ENCODE data around the gene SPRR2G. TPM values are rescaled to one million over a fixed set of nuclear protein-coding genes. Genes with fewer than 3 reads are reported as not detected.
"Not testable (repeated sequence)": the region's sequence is repeated elsewhere in the genome, so short reads cannot be mapped to it uniquely, and the experiment has no call there.

Gene SPRR2G
- not detected for total RNA-seq
- polyA plus RNA-seq: not detected
- long read RNA-seq, donor 1: 0 reads
- long read RNA-seq, donor 2: 0 reads
- long read RNA-seq, donor 3: 0 reads

DNA sequence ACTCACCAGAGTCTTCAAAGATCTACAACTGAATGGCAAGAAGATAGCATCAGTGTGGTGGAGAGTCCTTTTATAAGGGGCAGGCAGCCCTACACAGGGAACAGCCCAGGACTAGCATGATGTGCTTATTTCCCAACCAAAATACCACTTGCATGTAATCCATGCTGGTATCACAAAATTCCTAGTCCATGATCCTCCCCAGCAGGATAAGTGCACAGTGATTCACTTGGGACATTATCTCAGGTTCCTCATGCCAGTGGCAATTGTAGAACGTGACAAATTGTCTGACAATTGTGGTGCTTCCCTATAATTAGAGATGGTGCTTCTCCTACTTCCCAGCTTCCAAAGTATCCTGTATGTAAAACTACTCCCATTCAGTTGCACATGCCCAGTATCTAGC is at the start of gene SPRR2G:
Gene SPRR2G, minus strand, starts transcription at position 45 of the 400 bp plus-strand sequence. CDS start 780 bp downstream, outside the sequence.
- WGBS, 3 donors: 76 to 84% (median 76%) methylated on average over 1 of the region's 1 CpG
- Histone ChIP-seq H3K4me3 (no peak within 1 kb of the TSS), H3K27ac (no peak within 1 kb of the TSS), H3K27me3 (no peaks in the 10 kb centered on the region), H3K4me1 (ENCODE audit: insufficient read depth) (no peaks in the 10 kb centered on the region), H3K36me3 (no peaks in the 10 kb centered on the region), H3K9me3 (no peaks in the 10 kb centered on the region)
- DNase-seq: no peak
- TF ChIP-seq, protein P1, sequence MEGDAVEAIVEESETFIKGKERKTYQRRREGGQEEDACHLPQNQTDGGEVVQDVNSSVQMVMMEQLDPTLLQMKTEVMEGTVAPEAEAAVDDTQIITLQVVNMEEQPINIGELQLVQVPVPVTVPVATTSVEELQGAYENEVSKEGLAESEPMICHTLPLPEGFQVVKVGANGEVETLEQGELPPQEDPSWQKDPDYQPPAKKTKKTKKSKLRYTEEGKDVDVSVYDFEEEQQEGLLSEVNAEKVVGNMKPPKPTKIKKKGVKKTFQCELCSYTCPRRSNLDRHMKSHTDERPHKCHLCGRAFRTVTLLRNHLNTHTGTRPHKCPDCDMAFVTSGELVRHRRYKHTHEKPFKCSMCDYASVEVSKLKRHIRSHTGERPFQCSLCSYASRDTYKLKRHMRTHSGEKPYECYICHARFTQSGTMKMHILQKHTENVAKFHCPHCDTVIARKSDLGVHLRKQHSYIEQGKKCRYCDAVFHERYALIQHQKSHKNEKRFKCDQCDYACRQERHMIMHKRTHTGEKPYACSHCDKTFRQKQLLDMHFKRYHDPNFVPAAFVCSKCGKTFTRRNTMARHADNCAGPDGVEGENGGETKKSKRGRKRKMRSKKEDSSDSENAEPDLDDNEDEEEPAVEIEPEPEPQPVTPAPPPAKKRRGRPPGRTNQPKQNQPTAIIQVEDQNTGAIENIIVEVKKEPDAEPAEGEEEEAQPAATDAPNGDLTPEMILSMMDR (IDR thresholded peaks at IDR 0.05): no peak
- TF ChIP-seq EP300 (IDR thresholded peaks at IDR 0.05) (no peak), POLR2A (IDR thresholded peaks at IDR 0.05) (no peak)
- intact Hi-C loops (cut with DNase I): no loop called here

DNA sequence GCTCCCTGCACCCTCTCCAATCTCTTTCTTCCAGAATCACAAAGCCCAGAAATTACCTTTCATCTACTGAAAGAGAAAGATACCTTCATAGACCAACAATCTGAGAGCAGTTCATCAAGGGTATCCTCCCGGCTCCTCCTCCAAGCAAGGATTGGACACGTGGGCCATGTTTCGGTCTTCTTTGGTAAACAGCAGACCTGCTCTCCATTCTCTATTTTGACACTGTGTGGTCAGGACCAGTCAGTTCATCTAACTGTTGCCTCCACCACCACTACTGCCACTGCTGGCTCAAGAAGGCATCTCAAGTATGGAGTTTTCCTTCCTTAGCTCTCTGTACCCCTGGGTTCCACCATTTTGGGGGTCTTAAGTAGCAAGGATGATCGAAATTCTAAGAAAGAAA is 44.5 kb upstream of the SPRR2G start:
- no peaks in the 10 kb centered on the region for H3K36me3 ChIP-seq
- no peak for DNase-seq
- no peaks in the 10 kb centered on the region for H3K27me3 ChIP-seq
- H3K9me3 ChIP-seq: no peaks in the 10 kb centered on the region
- intact Hi-C loops (cut with DNase I): no loop called here
- TF ChIP-seq EP300 (IDR thresholded peaks at IDR 0.05): no peak
- TF ChIP-seq, protein P1 (IDR thresholded peaks at IDR 0.05): no peak
- TF ChIP-seq POLR2A (IDR thresholded peaks at IDR 0.05): no peak
- WGBS, 3 donors: 89 to 93% (median 90%) methylated on average over 4 of the region's 4 CpGs
- no peak overlapping the region for H3K4me3 ChIP-seq
- no peak overlapping the region for H3K27ac ChIP-seq
- H3K4me1 ChIP-seq (ENCODE audit: insufficient read depth): peaks cover 3% of the 10 kb centered on the region

DNA sequence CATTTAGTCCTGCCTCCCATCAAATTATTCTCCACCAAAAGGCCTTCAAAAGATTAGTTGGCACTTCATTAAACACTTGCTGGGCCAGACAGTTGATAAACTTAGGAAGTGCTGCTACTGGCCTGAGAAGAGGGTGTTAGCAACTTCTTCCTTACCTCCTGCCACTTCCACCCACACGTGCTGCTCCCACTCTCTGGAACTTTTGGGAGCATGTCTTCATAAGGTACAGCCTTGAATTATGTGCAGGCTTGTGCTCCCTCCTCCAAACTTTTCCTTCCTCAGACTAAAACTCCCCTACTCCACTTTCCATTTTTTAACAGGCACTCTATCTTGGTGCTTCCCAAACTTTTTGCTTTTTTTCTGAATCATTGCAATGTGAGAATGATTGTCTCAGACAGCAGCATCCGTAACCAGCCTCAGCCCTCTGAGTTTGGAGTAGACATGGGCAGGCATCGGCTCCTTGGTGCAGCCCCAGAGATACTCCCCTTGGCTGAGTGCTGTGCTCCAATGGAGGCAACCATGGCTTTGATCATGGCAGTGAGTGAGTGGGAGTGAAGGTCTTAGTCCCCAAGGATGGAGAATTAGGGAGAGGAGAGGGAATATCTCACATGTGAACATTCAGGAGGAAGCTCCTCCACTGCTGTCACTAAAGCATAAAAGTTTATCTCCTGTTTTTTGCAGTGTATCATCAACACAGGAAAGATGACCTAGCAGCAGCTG is 43.8 kb upstream of the SPRR2G start:
- Histone ChIP-seq H3K36me3 (no peaks in the 10 kb centered on the region), H3K27me3 (no peaks in the 10 kb centered on the region), H3K4me3 (no peak overlapping the region), H3K4me1 (ENCODE audit: insufficient read depth) (peaks cover 3% of the 10 kb centered on the region), H3K9me3 (no peaks in the 10 kb centered on the region), H3K27ac (no peak overlapping the region)
- 36 to 53% (median 53%) methylated on average over 3 of the region's 3 CpGs for WGBS, 3 donors
- TF ChIP-seq EP300 (IDR thresholded peaks at IDR 0.05): no peak
- intact Hi-C loops (cut with DNase I): no loop called here
- no peak for DNase-seq

DNA sequence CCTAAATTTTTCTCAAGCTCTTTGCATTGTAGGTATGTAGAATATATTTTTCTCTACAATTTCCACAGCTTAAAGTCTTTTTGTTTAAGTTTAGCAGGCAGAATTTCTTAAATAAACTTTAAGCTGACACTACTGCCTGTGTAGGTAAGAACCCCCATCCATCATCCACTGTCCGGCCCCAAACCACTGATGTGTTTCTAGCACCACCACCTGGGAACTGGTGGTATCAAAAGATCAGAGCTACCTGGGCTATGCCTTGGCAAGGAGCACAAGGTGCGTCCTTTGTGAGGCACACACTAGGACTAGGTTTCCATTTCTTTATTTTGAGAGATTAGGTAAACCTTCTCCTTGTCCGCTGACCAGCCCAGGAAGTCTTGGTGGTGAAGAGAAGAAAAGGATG is 42.0 kb upstream of the SPRR2G start:
- no peak for DNase-seq
- no peaks in the 10 kb centered on the region for H3K4me1 ChIP-seq (ENCODE audit: insufficient read depth)
- no peaks in the 10 kb centered on the region for H3K36me3 ChIP-seq
- no peak for TF ChIP-seq POLR2A (IDR thresholded peaks at IDR 0.05)
- no peak for TF ChIP-seq EP300 (IDR thresholded peaks at IDR 0.05)
- TF ChIP-seq, protein P1 (IDR thresholded peaks at IDR 0.05): no peak
- no peak overlapping the region for H3K27ac ChIP-seq
- 86 to 90% (median 88%) methylated on average over 3 of the region's 3 CpGs for WGBS, 3 donors
- no peaks in the 10 kb centered on the region for H3K27me3 ChIP-seq
- intact Hi-C loops (cut with DNase I): no loop called here
- no peak overlapping the region for H3K4me3 ChIP-seq
- H3K9me3 ChIP-seq: no peaks in the 10 kb centered on the region

DNA sequence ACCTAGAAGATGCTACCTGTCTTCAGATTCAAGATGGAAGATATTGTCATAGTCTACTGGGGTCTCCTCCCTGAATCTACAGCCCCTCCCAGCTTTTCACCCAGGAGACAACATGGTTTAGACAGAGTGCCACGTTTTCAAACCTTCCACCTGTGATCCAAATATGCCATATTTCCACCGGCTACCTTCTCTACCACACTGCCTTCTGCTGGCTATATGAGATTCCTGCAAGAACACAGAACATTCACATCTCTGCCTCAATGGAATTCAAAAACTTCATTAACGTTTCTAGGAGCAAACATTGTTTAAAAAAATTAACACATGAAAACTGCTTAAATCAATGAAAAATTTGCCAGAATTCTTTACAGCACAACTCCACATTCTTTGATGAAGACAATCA is 39.7 kb upstream of the SPRR2G start:
- Histone ChIP-seq H3K27ac (no peak overlapping the region), H3K4me3 (no peak overlapping the region), H3K27me3 (no peaks in the 10 kb centered on the region), H3K4me1 (ENCODE audit: insufficient read depth) (no peaks in the 10 kb centered on the region), H3K36me3 (no peaks in the 10 kb centered on the region), H3K9me3 (no peaks in the 10 kb centered on the region)
- intact Hi-C loops (cut with DNase I): no loop called here
- DNase-seq: no peak
- 15 to 16% (median 16%) methylated on average over 3 of the region's 3 CpGs for WGBS, 3 donors
- TF ChIP-seq, protein P1 (IDR thresholded peaks at IDR 0.05): no peak
- no peak for TF ChIP-seq POLR2A (IDR thresholded peaks at IDR 0.05)
- no peak for TF ChIP-seq EP300 (IDR thresholded peaks at IDR 0.05)

DNA sequence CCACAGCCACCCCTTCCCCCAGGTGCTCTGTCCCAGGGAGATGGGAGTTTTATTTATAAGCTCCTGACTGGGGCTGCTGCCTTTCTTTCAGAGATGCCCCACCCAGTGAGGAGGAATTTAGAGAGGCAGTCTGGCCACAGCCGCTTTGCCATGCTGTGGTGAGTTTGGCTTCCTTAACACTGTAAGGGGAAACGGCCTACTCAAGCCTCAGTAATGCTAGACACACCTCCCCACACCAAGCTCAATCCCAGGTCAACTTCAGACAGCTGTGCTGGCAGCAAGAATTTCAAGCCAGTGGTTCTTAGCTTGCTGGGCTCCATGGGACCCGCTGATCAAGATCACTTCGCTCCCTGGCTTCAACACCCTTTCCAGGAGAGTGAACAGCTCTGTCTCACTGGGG is 37.6 kb upstream of the SPRR2G start:
- H3K27ac ChIP-seq; H3K9me3 ChIP-seq; H3K27me3 ChIP-seq; H3K4me1 ChIP-seq (ENCODE audit: insufficient read depth); H3K36me3 ChIP-seq; DNase-seq; H3K4me3 ChIP-seq; intact Hi-C loops (cut with DNase I): not testable (repeated sequence)
- WGBS, 3 donors: 83 to 97% (median 94%) methylated on average over 4 of the region's 4 CpGs

Data from ovary (tissue), 10 donors.